Liver (tissue), 3 donors: ENCODE data around the gene TRIP12.
A peak's percentile ranks its signal among the peaks of the same experiment; 100 is the strongest.

Experiments used
- GABPA ChIP-seq, 2 donors: IDR thresholded peaks in 1 of 2; conservative IDR thresholded peaks in 1 of 2; 2 replicates each; pipeline ENCODE4 v1.6.1; 2016; ENCODE audit warnings: antibody characterized with exemption in 2 of 2, mild to moderate bottlenecking in 1 of 2, moderate library complexity in 1 of 2
- RAD21 ChIP-seq, 2 donors: IDR thresholded peaks; 2 replicates each; pipeline ENCODE4 v1.6.1; 2016; ENCODE audit warnings: antibody characterized with exemption in 2 of 2, mild to moderate bottlenecking in 2 of 2
- RXRA ChIP-seq, 2 donors: IDR thresholded peaks; 2 replicates each; pipeline ENCODE4 v1.6.1; 2017 to 2018; ENCODE audit warnings: antibody characterized with exemption in 2 of 2, mild to moderate bottlenecking in 1 of 2
- SP1 ChIP-seq: IDR thresholded peaks from 2 replicates; pipeline ENCODE4 v1.6.1; 2018; ENCODE audit warnings: antibody characterized with exemption, mild to moderate bottlenecking
- TAF1 ChIP-seq: conservative IDR thresholded peaks from 2 replicates; pipeline ENCODE4 v1.6.1; 2016; ENCODE audit warnings: antibody characterized with exemption, mild to moderate bottlenecking
- TF ChIP-seq, protein P1 (sequence below): fragments of 150-350 bp; IDR thresholded peaks from 2 replicates; pipeline ENCODE4 v1.5.1; 2017; ENCODE audit warnings: improper control_type of control experiment, low read depth, low read length; ENCODE audit not compliant: missing input control
- TF ChIP-seq, protein P2 (sequence below): IDR thresholded peaks from 2 replicates; pipeline ENCODE4 v1.6.1; 2016; ENCODE audit warnings: antibody characterized with exemption
- TF ChIP-seq, protein P3 (sequence below): IDR thresholded peaks from 2 replicates; pipeline ENCODE4 v1.6.1; 2016; ENCODE audit warnings: antibody characterized with exemption, mild to moderate bottlenecking
- donor health status: healthy.
- donor health status: healthy.

DNA sequence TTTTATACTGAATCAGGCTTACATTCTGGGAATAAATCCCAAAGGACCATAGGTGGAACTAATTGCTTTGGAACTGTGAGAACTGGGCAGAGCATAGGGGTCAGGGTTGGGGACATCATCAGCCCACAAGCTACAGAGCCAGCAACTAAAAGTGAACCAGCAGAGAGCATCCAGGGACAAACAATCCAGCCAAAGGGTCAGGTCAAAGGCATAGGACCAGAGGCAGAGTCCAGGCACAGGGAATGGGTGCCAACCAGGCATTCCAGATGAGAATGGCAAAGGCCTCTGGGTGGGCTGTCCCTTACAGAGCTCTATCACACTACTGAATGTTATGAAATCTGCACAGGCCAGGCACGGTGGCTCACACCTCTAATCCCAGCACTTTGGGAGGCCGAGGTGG lies 195.2 kb downstream of the TRIP12 start:
- TF ChIP-seq, protein P1, sequence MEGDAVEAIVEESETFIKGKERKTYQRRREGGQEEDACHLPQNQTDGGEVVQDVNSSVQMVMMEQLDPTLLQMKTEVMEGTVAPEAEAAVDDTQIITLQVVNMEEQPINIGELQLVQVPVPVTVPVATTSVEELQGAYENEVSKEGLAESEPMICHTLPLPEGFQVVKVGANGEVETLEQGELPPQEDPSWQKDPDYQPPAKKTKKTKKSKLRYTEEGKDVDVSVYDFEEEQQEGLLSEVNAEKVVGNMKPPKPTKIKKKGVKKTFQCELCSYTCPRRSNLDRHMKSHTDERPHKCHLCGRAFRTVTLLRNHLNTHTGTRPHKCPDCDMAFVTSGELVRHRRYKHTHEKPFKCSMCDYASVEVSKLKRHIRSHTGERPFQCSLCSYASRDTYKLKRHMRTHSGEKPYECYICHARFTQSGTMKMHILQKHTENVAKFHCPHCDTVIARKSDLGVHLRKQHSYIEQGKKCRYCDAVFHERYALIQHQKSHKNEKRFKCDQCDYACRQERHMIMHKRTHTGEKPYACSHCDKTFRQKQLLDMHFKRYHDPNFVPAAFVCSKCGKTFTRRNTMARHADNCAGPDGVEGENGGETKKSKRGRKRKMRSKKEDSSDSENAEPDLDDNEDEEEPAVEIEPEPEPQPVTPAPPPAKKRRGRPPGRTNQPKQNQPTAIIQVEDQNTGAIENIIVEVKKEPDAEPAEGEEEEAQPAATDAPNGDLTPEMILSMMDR: no peak
- TF ChIP-seq SP1 (no peak), GABPA (IDR thresholded peaks at IDR 0.05 in 1 of 2, conservative IDR thresholded peaks at IDR 0.05 in 1 of 2) (no peak), RXRA (IDR thresholded peaks at IDR 0.05) (peak; percentile 23 to 77), RAD21 (IDR thresholded peaks at IDR 0.05) (no peak), TAF1 (no peak)
- TF ChIP-seq, protein P2, sequence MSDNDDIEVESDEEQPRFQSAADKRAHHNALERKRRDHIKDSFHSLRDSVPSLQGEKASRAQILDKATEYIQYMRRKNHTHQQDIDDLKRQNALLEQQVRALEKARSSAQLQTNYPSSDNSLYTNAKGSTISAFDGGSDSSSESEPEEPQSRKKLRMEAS: no peak
- TF ChIP-seq, protein P3, sequence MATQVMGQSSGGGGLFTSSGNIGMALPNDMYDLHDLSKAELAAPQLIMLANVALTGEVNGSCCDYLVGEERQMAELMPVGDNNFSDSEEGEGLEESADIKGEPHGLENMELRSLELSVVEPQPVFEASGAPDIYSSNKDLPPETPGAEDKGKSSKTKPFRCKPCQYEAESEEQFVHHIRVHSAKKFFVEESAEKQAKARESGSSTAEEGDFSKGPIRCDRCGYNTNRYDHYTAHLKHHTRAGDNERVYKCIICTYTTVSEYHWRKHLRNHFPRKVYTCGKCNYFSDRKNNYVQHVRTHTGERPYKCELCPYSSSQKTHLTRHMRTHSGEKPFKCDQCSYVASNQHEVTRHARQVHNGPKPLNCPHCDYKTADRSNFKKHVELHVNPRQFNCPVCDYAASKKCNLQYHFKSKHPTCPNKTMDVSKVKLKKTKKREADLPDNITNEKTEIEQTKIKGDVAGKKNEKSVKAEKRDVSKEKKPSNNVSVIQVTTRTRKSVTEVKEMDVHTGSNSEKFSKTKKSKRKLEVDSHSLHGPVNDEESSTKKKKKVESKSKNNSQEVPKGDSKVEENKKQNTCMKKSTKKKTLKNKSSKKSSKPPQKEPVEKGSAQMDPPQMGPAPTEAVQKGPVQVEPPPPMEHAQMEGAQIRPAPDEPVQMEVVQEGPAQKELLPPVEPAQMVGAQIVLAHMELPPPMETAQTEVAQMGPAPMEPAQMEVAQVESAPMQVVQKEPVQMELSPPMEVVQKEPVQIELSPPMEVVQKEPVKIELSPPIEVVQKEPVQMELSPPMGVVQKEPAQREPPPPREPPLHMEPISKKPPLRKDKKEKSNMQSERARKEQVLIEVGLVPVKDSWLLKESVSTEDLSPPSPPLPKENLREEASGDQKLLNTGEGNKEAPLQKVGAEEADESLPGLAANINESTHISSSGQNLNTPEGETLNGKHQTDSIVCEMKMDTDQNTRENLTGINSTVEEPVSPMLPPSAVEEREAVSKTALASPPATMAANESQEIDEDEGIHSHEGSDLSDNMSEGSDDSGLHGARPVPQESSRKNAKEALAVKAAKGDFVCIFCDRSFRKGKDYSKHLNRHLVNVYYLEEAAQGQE: no peak
